ENCODE measurements around the gene VANGL2. TPM values are rescaled to one million over a fixed set of nuclear protein-coding genes. Genes with fewer than 3 reads are reported as not detected.

VANGL2 gene
- total and polyA plus RNA-seq, 2 of the 8 experiments (the other 6 are each of a cell fraction or from before 2014, with no cell fraction given) = 62.5 to 118 TPM

- no peak for TF ChIP-seq CHD7 (IDR thresholded peaks at IDR 0.05; ENCODE audit: insufficient replicate concordance, low read length)
- no peak for TF ChIP-seq ZNF274 (IDR thresholded peaks at IDR 0.05; ENCODE audit: borderline replicate concordance, extremely low read depth, low read length)
These were observed 38.6 kb upstream of the VANGL2 start (continued) for GRCh38 chr1:160361814-160362167.
